ENCODE measurements around the gene ROR2.

Gene ROR2

GRCh38 chr9:91896513-91897121, 53.4 kb downstream of the ROR2 start:
- DNase-seq (ENCODE audit: low spot score) = no peak
- TF ChIP-seq, protein P1, sequence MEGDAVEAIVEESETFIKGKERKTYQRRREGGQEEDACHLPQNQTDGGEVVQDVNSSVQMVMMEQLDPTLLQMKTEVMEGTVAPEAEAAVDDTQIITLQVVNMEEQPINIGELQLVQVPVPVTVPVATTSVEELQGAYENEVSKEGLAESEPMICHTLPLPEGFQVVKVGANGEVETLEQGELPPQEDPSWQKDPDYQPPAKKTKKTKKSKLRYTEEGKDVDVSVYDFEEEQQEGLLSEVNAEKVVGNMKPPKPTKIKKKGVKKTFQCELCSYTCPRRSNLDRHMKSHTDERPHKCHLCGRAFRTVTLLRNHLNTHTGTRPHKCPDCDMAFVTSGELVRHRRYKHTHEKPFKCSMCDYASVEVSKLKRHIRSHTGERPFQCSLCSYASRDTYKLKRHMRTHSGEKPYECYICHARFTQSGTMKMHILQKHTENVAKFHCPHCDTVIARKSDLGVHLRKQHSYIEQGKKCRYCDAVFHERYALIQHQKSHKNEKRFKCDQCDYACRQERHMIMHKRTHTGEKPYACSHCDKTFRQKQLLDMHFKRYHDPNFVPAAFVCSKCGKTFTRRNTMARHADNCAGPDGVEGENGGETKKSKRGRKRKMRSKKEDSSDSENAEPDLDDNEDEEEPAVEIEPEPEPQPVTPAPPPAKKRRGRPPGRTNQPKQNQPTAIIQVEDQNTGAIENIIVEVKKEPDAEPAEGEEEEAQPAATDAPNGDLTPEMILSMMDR (IDR thresholded peaks at IDR 0.05) = no peak
- H3K4me3 ChIP-seq = no peak overlapping the region
- H3K27ac ChIP-seq = no peak overlapping the region

DNA sequence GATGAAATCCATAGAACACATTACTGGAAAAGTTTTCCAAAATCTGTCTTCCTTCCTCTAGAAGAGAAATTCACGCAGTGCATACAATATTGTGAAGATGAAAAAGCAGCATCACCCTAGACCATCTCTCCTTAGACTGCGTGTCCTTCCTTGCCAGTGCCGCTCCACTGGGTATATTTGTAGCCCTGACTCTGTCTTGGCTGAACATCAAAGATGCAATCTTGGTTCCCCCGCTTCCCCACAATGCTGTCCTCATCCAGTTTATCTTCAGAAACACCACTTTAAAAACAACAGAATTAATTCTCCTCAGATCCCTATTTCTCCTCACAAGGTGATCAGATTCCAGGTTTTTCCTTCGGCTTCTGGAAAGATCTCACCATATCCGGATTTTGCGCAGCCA, 53.9 kb downstream of the ROR2 start:
- TF ChIP-seq, protein P1 (IDR thresholded peaks at IDR 0.05) = no peak
- Histone ChIP-seq H3K27ac (no peak overlapping the region), H3K4me3 (no peak overlapping the region)
- no peak for DNase-seq (ENCODE audit: low spot score)

DNA sequence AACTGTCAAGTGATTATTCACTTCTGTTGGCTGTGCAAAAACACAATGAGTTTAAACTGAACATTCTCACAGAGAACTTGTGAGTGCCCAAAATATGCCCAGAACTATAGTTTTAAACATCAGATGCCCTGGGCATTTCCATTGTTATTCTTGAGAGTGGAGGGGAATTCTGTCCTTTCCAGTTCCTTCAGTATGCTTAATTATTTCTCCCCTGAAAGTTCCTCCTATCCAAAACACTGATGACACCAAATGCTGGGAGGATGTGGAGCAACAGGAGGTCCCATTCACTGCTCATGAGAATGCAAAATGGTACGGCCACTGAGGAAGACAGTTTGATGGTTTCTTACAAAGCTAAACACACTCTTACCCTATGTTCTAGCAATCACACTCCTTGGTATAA, 55.5 kb downstream of the ROR2 start:
- no peak overlapping the region for H3K27ac ChIP-seq
- no peak for DNase-seq (ENCODE audit: low spot score)
- no peak overlapping the region for H3K4me3 ChIP-seq
- TF ChIP-seq, protein P1 (IDR thresholded peaks at IDR 0.05) = no peak

GRCh38 chr9:91894023-91894422, 56.0 kb downstream of the ROR2 start:
- no peak for DNase-seq (ENCODE audit: low spot score)
- no peak overlapping the region for H3K27ac ChIP-seq
- TF ChIP-seq, protein P1 (IDR thresholded peaks at IDR 0.05) = no peak
- no peak overlapping the region for H3K4me3 ChIP-seq

GRCh38 chr9:91891915-91892314, 58.1 kb downstream of the ROR2 start:
- TF ChIP-seq, protein P1 (IDR thresholded peaks at IDR 0.05) = no peak
- H3K27ac ChIP-seq = no peak overlapping the region
- H3K4me3 ChIP-seq = no peak overlapping the region
- no peak for DNase-seq (ENCODE audit: low spot score)

DNA sequence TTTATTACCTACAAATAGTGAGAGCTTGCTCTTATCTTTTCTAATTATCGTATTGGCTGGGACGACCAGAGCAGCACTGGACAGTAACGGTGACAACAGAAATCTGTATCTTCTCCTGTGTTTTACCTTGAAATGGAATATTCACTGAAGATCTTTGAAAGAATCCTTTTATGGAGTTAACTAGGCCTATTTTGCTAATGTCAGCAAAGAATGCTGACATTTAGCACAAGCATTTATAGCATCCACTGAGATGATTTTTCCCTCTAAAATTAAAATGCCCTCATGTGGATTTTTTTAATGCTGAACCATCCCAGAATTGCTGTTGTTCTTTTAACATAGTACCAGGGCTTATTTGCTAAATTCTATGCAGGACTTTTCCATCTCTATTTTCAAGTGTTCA, 59.4 kb downstream of the ROR2 start:
- no peak for DNase-seq (ENCODE audit: low spot score)
- Histone ChIP-seq H3K27ac (no peak overlapping the region), H3K4me3 (no peak overlapping the region)
- TF ChIP-seq, protein P1 (IDR thresholded peaks at IDR 0.05) = no peak

- Histone ChIP-seq H3K27ac (peak overlapping the region in 1 of 2 donors; percentile 16), H3K4me3 (no peak overlapping the region)
- TF ChIP-seq, protein P1 (IDR thresholded peaks at IDR 0.05) = no peak
- DNase-seq (ENCODE audit: low spot score) = no peak
Measured at GRCh38 chr9:91889161-91889911, 60.7 kb downstream of the ROR2 start.

All from coronary artery (tissue), 2 donors.